ENCODE results near the gene KIF1A.

Gene KIF1A

DNA sequence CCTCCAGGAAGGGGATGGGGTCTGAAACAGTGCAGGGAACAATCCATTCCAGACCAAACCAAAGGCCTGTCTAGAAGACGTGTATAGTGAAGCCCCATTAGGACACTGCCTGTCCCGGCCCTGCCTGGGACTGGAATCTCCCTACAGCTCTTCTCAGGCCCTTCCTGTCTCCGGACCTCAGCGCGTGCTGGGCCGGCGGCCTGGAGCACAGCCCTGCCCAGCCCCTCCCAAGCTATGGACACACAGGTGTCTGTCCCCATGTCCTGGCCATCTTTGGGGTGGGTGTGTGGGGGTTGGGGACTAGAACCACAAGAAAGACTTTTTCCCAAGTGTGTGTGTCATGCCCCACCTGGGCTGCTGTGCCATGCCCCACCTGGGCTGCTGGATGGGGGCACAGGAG is 51.8 kb downstream of the KIF1A start:
- no peak for DNase-seq (ENCODE audit: low read depth in 2 of 3, low spot score in 1 of 3)

DNA sequence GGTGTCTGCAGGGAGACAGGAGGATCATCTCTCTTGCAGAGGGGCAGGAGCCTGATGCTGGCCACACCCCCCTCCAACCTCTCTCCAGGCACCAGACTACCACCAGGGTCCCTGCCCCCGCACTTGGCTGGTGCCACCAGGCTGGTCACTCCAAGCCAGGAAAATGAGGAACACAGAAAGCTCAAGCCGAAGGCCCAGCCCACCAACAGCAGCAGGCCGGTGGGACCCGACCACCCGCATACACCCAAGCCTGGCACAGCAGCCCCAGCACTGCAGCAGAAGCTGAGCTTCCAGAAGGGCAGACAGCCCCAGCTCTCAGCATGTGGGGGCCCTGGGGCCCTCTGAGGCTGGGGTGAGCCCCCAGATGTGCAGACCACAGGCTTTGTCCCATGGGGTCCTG is 52.7 kb downstream of the KIF1A start:
- no peak for DNase-seq (ENCODE audit: low read depth in 2 of 3, low spot score in 1 of 3)

DNA sequence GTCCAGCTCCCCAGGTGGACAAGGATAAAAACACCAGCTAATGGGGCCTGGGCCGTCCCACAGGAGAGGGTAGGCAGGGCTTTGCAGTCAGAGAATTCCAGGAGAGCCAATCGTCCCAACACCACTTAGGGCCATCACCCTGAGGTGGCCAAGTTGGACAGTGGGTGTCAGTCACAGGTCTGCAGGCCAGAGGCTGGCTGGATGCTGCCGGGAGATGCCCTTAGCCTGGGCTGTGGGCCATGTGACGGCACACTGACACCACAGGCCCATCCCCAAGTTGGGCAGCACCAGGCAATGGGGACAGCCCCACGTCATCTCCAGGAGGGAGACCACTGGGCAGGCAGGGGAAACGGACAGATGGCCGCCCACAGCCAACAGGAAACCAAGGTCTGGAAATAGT is 53.9 kb downstream of the KIF1A start:
- DNase-seq (ENCODE audit: low read depth in 2 of 3, low spot score in 1 of 3): no peak

DNA sequence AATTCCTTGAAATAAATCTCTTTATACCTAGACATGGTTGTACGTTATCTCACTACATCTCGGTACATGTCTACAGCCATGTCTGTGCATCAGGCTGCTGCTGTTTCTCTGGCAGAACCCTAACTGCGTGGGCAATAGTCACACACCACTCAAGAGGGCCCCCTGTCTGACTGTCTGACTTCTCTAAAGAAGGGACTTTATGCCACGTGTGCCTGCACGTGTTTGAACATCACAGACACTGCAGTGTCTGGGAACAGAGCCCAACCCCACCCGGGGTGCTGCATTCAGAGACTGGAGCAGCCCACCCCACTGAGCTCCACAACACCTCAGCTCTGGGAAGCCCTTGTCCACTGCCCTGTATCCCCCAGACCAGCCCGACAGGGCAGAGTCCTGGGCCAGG is 55.0 kb downstream of the KIF1A start:
- DNase-seq (ENCODE audit: low read depth in 2 of 3, low spot score in 1 of 3): no peak

GRCh38 chr2:240764605-240765004 is 55.4 kb downstream of the KIF1A start:
- no peak for DNase-seq (ENCODE audit: low read depth in 2 of 3, low spot score in 1 of 3)

DNA sequence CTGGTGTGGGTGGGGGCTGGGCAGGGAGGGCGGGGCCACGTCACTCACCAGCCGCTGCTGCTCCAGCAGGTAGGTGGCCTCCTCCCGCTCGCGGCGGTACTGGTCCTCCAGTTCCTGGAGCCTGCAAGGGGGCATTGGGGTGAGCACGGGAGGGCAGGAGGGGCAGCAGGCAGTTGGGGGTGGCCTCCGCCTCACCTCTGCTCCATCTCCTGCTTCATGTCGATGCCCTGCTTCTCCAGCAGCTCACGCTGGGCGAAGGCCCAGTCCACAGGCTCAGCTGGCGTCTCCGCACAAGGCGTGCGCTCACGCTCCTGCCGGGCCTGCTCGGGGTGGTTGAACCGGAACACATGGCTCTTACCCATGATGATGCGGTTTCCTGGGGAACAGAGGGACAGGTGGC is 57.0 kb downstream of the KIF1A start:
- no peak for DNase-seq (ENCODE audit: low read depth in 2 of 3, low spot score in 1 of 3)

- no peak for DNase-seq (ENCODE audit: low read depth in 2 of 3, low spot score in 1 of 3)
Observed at GRCh38 chr2:240762249-240762648, 57.8 kb downstream of the KIF1A start.

DNA sequence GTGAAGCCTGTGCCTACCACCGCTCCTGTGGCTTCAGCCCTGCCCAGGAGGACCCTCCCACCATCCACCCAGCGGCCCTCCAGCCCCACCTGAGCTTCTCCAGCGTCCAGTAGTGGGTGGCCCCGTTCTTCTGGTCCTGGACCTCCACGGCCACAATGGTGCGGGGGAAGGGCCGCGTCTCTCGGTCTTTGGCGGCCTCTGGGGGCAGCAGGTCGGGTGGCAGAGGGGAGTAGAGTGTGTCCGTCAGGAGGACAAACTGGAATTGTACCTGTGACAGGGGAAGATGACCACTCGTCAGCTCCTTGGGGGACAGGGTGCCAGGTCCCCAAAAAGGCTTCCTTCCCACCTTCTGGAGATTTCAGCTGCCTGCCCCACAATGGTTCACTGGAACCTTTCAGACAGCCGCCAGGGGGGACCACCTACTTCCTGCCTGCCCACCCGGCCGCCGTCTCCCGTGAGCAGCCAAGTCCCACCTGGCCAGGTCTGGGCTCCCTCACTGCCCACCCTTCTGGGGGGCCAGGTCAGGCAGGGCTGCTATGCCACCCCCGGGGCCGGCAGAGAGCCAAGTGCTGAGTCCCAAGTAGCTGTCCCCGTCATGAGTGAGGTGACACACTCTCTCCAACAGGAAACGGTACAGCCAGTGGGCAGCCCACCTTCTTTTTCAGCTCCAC is 59.3 kb downstream of the KIF1A start:
- DNase-seq (ENCODE audit: low read depth in 2 of 3, low spot score in 1 of 3): no peak

- no peak for DNase-seq (ENCODE audit: low read depth in 2 of 3, low spot score in 1 of 3)
Observed at GRCh38 chr2:240760121-240760520, 59.9 kb downstream of the KIF1A start.

DNA sequence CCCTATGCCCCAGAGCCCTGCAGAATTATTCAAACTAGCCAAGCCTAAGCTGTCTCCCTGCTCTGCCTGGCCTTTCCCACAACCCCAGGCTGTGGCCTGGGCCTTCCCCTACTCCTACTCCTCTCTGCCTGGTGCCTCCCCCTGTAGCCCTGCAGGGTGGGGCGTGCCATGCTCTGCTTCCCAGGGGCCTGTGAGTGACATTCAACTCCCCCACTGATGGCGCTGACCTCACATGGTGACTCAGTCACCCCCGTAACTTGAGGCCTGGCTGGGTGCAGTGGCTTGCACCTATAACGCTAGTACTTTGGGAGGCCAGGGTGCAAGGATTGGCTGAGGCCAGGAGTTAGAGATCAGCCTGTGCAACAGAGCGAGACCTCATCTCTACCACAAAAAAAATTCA is 60.6 kb downstream of the KIF1A start:
- peak in 1 of 3 donors; percentile 12 for DNase-seq (ENCODE audit: low read depth in 2 of 3, low spot score in 1 of 3)

GRCh38 chr2:240757086-240757614 is 62.9 kb downstream of the KIF1A start:
- DNase-seq (ENCODE audit: low read depth in 2 of 3, low spot score in 1 of 3): no peak

- no peak for DNase-seq (ENCODE audit: low read depth in 2 of 3, low spot score in 1 of 3)
Observed at GRCh38 chr2:240752209-240752608, 67.8 kb downstream of the KIF1A start.

GRCh38 chr2:240750409-240750808 is 69.6 kb downstream of the KIF1A start:
- no peak for DNase-seq (ENCODE audit: low read depth in 2 of 3, low spot score in 1 of 3)

DNA sequence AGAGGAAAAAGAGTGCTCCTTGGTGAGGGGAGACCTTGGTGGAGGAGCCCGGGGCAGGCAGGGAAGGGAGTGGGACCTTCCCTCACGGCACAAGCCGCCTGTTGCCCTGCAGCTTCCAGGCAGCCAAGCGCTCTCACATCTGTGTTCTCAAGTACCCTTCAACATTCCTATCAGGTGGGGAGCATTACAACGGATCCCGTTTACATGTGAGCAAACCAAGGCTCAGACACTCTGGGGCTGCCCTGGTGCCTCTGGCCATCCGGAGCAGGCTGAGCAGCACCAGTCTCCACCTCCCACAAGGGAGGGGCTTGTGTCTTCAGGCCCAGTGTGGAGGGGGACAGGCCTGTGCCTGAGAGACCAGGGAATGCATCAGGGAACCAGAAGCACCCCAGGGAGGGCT is 70.5 kb downstream of the KIF1A start:
- no peak for DNase-seq (ENCODE audit: low read depth in 2 of 3, low spot score in 1 of 3)

DNA sequence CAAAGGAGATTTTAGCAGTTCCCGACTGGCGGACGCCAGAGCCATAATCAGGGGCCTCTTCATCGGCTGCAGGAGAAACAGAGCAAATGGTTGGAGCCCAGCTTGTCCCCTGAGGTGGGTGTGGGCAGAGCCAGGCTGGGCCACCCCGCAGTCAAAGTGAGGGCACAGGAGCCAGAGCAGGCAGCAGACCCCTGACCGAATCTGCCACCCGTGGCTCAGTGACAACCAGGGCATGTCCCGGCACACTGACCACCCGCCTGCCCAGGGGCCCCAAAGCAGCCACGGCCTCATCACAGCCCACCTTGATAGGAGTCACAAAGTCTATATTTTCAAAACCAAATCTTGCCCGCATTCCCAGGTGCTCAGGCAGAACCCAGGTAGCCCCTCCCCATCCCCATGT is 72.8 kb downstream of the KIF1A start:
- DNase-seq (ENCODE audit: low read depth in 2 of 3, low spot score in 1 of 3): no peak

GRCh38 chr2:240746671-240747070 is 73.3 kb downstream of the KIF1A start:
- DNase-seq (ENCODE audit: low read depth in 2 of 3, low spot score in 1 of 3): no peak

GRCh38 chr2:240745962-240746361 is 74.1 kb downstream of the KIF1A start:
- no peak for DNase-seq (ENCODE audit: low read depth in 2 of 3, low spot score in 1 of 3)

- no peak for DNase-seq (ENCODE audit: low read depth in 2 of 3, low spot score in 1 of 3)
Observed at GRCh38 chr2:240745456-240745855, 74.6 kb downstream of the KIF1A start.

DNA sequence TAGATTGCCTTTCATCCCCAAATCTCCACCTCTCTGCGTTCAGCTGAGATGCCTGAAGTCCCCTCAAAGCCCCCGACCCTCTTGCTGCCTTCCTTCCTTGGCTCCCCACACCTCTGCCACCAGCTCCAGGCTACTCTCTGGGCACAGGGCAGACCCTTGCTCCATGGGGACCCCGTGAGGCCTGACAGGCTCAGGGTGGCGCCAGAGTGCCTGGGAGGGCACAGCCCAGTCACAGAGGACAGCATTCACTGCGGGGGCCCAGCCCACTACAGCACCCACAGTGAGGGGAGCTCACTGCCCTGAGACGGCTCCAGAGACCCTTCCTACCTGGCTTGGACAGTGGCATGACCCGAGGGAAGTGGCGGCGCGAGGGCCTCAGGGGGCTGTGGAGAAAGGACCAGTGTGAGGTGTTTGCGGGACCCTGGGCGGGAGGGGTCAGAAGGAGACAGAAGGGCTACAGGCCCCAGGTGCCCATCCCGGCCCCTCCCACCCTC is 77.4 kb downstream of the KIF1A start:
- DNase-seq (ENCODE audit: low read depth in 2 of 3, low spot score in 1 of 3): no peak

DNA sequence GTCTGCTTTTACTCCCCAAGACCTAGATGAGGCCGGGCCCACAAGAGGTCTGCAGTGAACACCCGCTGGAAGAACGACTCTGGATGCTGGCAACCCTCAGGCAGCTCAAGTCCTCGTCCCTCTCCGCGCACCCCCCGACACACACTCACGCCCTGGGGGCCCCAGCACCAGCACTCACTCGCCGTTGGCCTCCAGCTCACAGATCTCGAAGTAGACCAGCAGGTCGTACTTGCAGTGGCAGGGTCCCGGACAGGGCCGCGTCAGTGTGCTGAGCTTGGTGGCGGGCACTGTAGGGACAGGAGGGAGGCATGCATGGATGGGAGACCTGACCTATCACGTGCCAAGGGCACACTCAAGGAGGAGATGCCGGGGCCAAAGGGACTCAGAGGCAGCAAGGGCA is 78.9 kb downstream of the KIF1A start:
- DNase-seq (ENCODE audit: low read depth in 2 of 3, low spot score in 1 of 3): no peak

GRCh38 chr2:240739797-240740196 is 80.2 kb downstream of the KIF1A start:
- DNase-seq (ENCODE audit: low read depth in 2 of 3, low spot score in 1 of 3): no peak

DNA sequence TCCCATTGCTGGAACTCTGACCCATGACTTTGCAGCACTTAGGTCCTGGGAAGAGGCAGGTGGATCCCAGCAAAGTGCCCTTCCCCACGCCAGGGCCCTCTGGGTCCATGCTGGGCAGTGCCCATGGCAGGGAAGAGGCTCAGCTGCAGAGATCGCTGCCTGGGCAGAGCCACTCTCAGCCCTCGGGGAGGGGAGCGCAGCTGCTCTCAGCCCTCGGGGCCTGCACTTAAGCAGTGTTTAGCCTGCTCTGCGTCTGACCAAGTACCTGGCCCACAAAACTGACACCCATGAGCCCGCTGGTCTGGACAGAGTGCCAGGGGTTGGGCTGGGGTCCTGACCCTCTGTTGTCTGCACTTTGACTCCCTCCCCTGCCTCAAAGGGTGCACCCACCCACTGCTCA is 82.1 kb downstream of the KIF1A start:
- no peak for DNase-seq (ENCODE audit: low read depth in 2 of 3, low spot score in 1 of 3)

DNA sequence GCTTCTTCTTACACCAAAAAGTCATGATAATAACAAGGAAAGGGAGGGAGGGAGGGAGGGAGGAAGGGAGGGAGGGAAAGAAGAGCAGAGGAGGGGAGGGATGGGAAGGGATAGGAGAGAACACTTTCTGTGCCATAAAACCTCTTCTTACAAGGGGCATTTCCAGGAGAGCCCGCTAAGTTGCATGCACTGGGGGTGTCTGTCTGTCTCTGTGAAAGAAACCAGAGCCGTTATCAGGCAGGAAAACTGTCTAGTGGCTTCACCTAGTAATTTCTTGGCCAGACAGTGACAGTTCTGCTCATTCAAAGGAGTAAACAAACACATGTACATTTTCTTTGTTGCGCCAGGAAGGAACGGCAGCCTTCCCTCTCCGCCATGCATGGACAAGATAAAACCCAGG is 82.5 kb downstream of the KIF1A start:
- no peak for DNase-seq (ENCODE audit: low read depth in 2 of 3, low spot score in 1 of 3)
